Dermis microvascular lymphatic vessel endothelial cell (primary cell): ENCODE measurements around the gene FEM1B. TPM values are rescaled to one million over a fixed set of nuclear protein-coding genes. Genes with fewer than 3 reads are reported as not detected.

Experiments
- DNase-seq, 2 donors: peaks; one replicate each; pipeline versions ENCODE4 v3.0.0 to v3.0.0-alpha.2; 2010; ENCODE audit warnings: low read depth in 2 of 2
- total RNA-seq: library from RNA; depleted of rRNA; stranded (reverse); fragments of >200 nt; gene quantifications from 2 replicates; pipeline ENCODE4 v1.2.1, GENCODE V29; 2014

Gene FEM1B
- total RNA-seq, 1 donor from 2014 or later = 35.2 TPM

GRCh38 chr15:68322796-68323195 lies 45.3 kb downstream of the FEM1B start:
- DNase-seq = no peak

- no peak for DNase-seq
These were observed 48.2 kb downstream of the FEM1B start for GRCh38 chr15:68325726-68326125.

- DNase-seq = no peak
These were observed 49.3 kb downstream of the FEM1B start for GRCh38 chr15:68326711-68327354.

GRCh38 chr15:68328443-68328842 lies 50.9 kb downstream of the FEM1B start:
- no peak for DNase-seq

GRCh38 chr15:68328964-68329363 lies 51.4 kb downstream of the FEM1B start:
- DNase-seq = no peak

- no peak for DNase-seq
These were observed 52.9 kb downstream of the FEM1B start for GRCh38 chr15:68330416-68330815.

- DNase-seq = no peak
These were observed 53.4 kb downstream of the FEM1B start for GRCh38 chr15:68330901-68331300.

- DNase-seq = no peak
These were observed 54.7 kb downstream of the FEM1B start for GRCh38 chr15:68332266-68332665.

GRCh38 chr15:68333775-68334470 lies 56.4 kb downstream of the FEM1B start:
- DNase-seq = peak in 1 of 2 donors; percentile 52

- peak in 1 of 2 donors; percentile 9 for DNase-seq
These were observed 57.1 kb downstream of the FEM1B start for GRCh38 chr15:68334661-68335124.

GRCh38 chr15:68335251-68335650 lies 57.7 kb downstream of the FEM1B start:
- DNase-seq = peak; percentile 32 to 66

- DNase-seq = no peak
These were observed 58.1 kb downstream of the FEM1B start for GRCh38 chr15:68335655-68336054.

GRCh38 chr15:68336516-68336915 lies 59.0 kb downstream of the FEM1B start:
- no peak for DNase-seq

- DNase-seq = no peak
These were observed 60.3 kb downstream of the FEM1B start for GRCh38 chr15:68337826-68338225.

GRCh38 chr15:68339481-68339880 lies 61.9 kb downstream of the FEM1B start:
- DNase-seq = no peak

GRCh38 chr15:68340726-68341671 lies 63.5 kb downstream of the FEM1B start:
- DNase-seq = peak in 1 of 2 donors; percentile 75

- DNase-seq = peak in 1 of 2 donors; percentile 47
These were observed 64.5 kb downstream of the FEM1B start for GRCh38 chr15:68341760-68342725.

- DNase-seq = no peak
These were observed 66.2 kb downstream of the FEM1B start for GRCh38 chr15:68343579-68344225.

- DNase-seq = no peak
These were observed 67.1 kb downstream of the FEM1B start for GRCh38 chr15:68344600-68344999.
